ENCODE results near the gene UROS. TPM values are rescaled to one million over a fixed set of nuclear protein-coding genes. Genes with fewer than 3 reads are reported as not detected.

UROS gene
- total RNA-seq, 1 donor from 2014 or later, result 61.5 TPM

GRCh38 chr10:125795128-125795527, 27.9 kb downstream of the UROS start:
- Mint-ChIP-seq H3K4me1 (ENCODE audit: unreplicated experiment) (no peaks in the 10 kb centered on the region), H3K9me3 (ENCODE audit: unreplicated experiment) (no peaks in the 10 kb centered on the region), H3K27me3 (ENCODE audit: unreplicated experiment) (no peaks in the 10 kb centered on the region), H3K4me3 (ENCODE audit: unreplicated experiment) (no peak overlapping the region), H3K36me3 (ENCODE audit: low read depth, unreplicated experiment) (peaks cover 26% of the 10 kb centered on the region), H3K27ac (ENCODE audit: unreplicated experiment) (no peak overlapping the region)
- DNase-seq (ENCODE audit: low spot score), result no peak
- TF ChIP-seq CTCF (IDR thresholded peaks at IDR 0.05; ENCODE audit: unreplicated experiment), result no peak

- no peaks in the 10 kb centered on the region for H3K27me3 Mint-ChIP-seq (ENCODE audit: unreplicated experiment)
- no peak overlapping the region for H3K4me3 Mint-ChIP-seq (ENCODE audit: unreplicated experiment)
- no peak for DNase-seq (ENCODE audit: low spot score)
- H3K27ac Mint-ChIP-seq (ENCODE audit: unreplicated experiment), result no peak overlapping the region
- no peaks in the 10 kb centered on the region for H3K9me3 Mint-ChIP-seq (ENCODE audit: unreplicated experiment)
- peaks cover 29% of the 10 kb centered on the region for H3K36me3 Mint-ChIP-seq (ENCODE audit: low read depth, unreplicated experiment)
- no peak for TF ChIP-seq CTCF (IDR thresholded peaks at IDR 0.05; ENCODE audit: unreplicated experiment)
- H3K4me1 Mint-ChIP-seq (ENCODE audit: unreplicated experiment), result peaks cover 10% of the 10 kb centered on the region
Observed at GRCh38 chr10:125792342-125793300, 30.4 kb downstream of the UROS start.

GRCh38 chr10:125788156-125789034, 34.7 kb downstream of the UROS start:
- H3K4me3 Mint-ChIP-seq (ENCODE audit: unreplicated experiment), result no peak overlapping the region
- DNase-seq (ENCODE audit: low spot score), result peak; percentile 17
- peaks cover 9% of the 10 kb centered on the region for H3K36me3 Mint-ChIP-seq (ENCODE audit: low read depth, unreplicated experiment)
- no peak for TF ChIP-seq CTCF (IDR thresholded peaks at IDR 0.05; ENCODE audit: unreplicated experiment)
- peaks cover 12% of the 10 kb centered on the region for H3K4me1 Mint-ChIP-seq (ENCODE audit: unreplicated experiment)
- H3K27me3 Mint-ChIP-seq (ENCODE audit: unreplicated experiment), result no peaks in the 10 kb centered on the region
- H3K27ac Mint-ChIP-seq (ENCODE audit: unreplicated experiment), result no peak overlapping the region
- H3K9me3 Mint-ChIP-seq (ENCODE audit: unreplicated experiment), result no peaks in the 10 kb centered on the region

- H3K36me3 Mint-ChIP-seq (ENCODE audit: low read depth, unreplicated experiment), result peaks cover 4% of the 10 kb centered on the region
- no peak overlapping the region for H3K27ac Mint-ChIP-seq (ENCODE audit: unreplicated experiment)
- no peak for TF ChIP-seq CTCF (IDR thresholded peaks at IDR 0.05; ENCODE audit: unreplicated experiment)
- H3K4me3 Mint-ChIP-seq (ENCODE audit: unreplicated experiment), result no peak overlapping the region
- H3K4me1 Mint-ChIP-seq (ENCODE audit: unreplicated experiment), result peaks cover 12% of the 10 kb centered on the region
- no peaks in the 10 kb centered on the region for H3K27me3 Mint-ChIP-seq (ENCODE audit: unreplicated experiment)
- no peaks in the 10 kb centered on the region for H3K9me3 Mint-ChIP-seq (ENCODE audit: unreplicated experiment)
- DNase-seq (ENCODE audit: low spot score), result no peak
Observed at GRCh38 chr10:125785791-125786190, 37.3 kb downstream of the UROS start.

All from endothelial cell (in vitro differentiated cells).